ENCODE results near the gene CAMK1G.

DNA sequence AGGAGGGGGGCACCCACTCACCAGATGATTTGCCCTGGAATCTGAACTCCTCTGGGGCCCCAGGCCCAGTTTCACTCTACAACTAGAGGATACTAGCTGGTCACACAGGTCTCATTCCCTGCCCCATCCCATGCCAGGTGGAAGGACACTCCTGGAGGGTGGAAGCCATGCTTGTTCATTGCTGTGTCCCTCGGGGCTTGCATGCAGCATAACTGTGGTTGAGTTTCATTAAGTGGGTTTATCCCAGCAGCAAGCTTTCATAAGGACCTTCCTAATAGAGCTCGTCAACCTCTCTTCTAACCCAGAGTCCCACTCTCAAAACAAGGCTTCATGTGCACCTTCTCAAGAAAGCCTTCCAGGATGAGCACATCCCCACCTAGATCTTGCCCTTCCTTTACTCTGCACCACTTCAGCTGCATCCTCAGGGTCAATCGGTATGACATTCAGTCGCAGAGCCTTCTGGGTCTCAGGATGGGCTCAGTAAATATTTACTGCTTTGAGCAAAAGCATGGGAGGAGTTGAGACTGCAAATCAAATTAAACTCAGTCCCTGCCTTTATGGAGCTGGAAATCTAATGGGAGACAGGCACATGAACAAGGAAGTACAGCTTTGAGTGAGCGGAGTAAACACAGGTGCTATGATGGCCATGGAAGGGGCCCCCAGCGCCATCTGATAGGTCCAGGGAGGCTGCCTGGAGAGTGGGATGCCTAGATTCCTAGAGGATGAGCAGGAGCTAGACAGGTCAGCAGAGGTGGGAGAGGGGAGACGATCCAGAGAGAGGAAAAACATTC lies 36.4 kb downstream of the CAMK1G start:
- TF ChIP-seq, protein P1, sequence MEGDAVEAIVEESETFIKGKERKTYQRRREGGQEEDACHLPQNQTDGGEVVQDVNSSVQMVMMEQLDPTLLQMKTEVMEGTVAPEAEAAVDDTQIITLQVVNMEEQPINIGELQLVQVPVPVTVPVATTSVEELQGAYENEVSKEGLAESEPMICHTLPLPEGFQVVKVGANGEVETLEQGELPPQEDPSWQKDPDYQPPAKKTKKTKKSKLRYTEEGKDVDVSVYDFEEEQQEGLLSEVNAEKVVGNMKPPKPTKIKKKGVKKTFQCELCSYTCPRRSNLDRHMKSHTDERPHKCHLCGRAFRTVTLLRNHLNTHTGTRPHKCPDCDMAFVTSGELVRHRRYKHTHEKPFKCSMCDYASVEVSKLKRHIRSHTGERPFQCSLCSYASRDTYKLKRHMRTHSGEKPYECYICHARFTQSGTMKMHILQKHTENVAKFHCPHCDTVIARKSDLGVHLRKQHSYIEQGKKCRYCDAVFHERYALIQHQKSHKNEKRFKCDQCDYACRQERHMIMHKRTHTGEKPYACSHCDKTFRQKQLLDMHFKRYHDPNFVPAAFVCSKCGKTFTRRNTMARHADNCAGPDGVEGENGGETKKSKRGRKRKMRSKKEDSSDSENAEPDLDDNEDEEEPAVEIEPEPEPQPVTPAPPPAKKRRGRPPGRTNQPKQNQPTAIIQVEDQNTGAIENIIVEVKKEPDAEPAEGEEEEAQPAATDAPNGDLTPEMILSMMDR (IDR thresholded peaks at IDR 0.05): no peak
- TF ChIP-seq POLR2A (IDR thresholded peaks at IDR 0.05): no peak

Measured in prostate gland (tissue), 2 donors.